SK-N-MC (cell line): ENCODE data around the gene RMDN2.

Experiments used
- EZH2 ChIP-seq: fragments of 200-600 bp; sonication (generic); IDR thresholded peaks from one replicate; pipeline ENCODE4 v1.6.1; 2017; ENCODE audit warnings: antibody characterized with exemption
- FOXP2 ChIP-seq: optimal IDR thresholded peaks from 2 replicates; pipeline ENCODE3; 2011; ENCODE audit warnings: mild to moderate bottlenecking, moderate library complexity; ENCODE audit not compliant: insufficient read depth; ENCODE audit errors: extremely low read length, control extremely low read depth
- POLR2AphosphoS5 ChIP-seq: IDR thresholded peaks from 2 replicates; pipeline ENCODE4 v1.6.1; 2012; ENCODE audit warnings: mild to moderate bottlenecking, low read depth, low read length, borderline replicate concordance

- no peak for TF ChIP-seq POLR2AphosphoS5
- TF ChIP-seq EZH2, result no peak
- TF ChIP-seq FOXP2, result no peak
Observed at GRCh38 chr2:38029512-38029911, 104.4 kb downstream of the RMDN2 start.
